Gastrocnemius medialis (tissue), 4 donors: ENCODE results near the gene CIDEC.

Source experiments
- CTCF ChIP-seq, 5 experiments: fragments of 450-650 bp in 3 of 5; fragments of 200-600 bp in 2 of 5; sonication (generic) in 2 of 5; IDR thresholded peaks in 4 of 5; conservative IDR thresholded peaks in 1 of 5; 1 replicate in 4 of 5; 2 replicates in 1 of 5; pipeline ENCODE4 v1.5.1; 2016 to 2019; ENCODE audit warnings: antibody characterized with exemption in 5 of 5, mild to moderate bottlenecking in 3 of 5, moderate library complexity in 3 of 5
- POLR2A ChIP-seq, 2 donors: fragments of 450-650 bp; IDR thresholded peaks; one replicate each; pipeline ENCODE4 v1.6.1; 2017; ENCODE audit warnings: antibody characterized with exemption in 2 of 2, mild to moderate bottlenecking in 2 of 2, moderate library complexity in 2 of 2

GRCh38 chr3:9876991-9877390 lies 3.1 kb downstream of the CIDEC start:
- TF ChIP-seq CTCF (IDR thresholded peaks at IDR 0.05 in 4 of 5, conservative IDR thresholded peaks at IDR 0.05 in 1 of 5) (no peak), POLR2A (IDR thresholded peaks at IDR 0.05) (no peak)
